PC-9 (cell line): ENCODE results near the gene ENAM.

Source experiments
- EZH2 ChIP-seq: fragments of 200-600 bp; sonication (generic); IDR thresholded peaks from 2 replicates; pipeline ENCODE4 v1.8.0; 2017; ENCODE audit warnings: antibody characterized with exemption, low read depth
- TF ChIP-seq, protein P1 (sequence below): fragments of 200-600 bp; sonication (generic); conservative IDR thresholded peaks from 2 replicates; pipeline ENCODE4 v1.6.1; 2017; ENCODE audit warnings: mixed run types, antibody characterized with exemption, mild to moderate bottlenecking, moderate library complexity

DNA sequence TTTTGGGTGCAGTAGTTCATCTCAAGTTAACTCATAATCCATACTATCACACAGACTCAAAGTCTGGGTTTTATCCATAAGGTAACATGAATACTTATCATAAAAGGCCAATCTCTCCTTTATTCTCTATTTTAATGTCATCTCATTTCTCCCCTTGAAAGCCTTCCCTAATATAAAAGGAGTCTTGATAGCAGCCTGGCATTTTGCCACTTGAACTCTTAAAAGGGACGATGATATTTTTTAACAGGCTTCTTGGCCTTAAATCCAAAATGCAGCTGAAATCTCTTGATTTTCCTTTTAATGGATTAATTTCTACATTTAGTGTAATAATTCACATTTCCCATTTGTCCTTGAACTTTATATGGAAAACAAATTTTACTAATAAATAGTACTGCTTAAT lies 46.2 kb downstream of the ENAM start:
- TF ChIP-seq, protein P1, sequence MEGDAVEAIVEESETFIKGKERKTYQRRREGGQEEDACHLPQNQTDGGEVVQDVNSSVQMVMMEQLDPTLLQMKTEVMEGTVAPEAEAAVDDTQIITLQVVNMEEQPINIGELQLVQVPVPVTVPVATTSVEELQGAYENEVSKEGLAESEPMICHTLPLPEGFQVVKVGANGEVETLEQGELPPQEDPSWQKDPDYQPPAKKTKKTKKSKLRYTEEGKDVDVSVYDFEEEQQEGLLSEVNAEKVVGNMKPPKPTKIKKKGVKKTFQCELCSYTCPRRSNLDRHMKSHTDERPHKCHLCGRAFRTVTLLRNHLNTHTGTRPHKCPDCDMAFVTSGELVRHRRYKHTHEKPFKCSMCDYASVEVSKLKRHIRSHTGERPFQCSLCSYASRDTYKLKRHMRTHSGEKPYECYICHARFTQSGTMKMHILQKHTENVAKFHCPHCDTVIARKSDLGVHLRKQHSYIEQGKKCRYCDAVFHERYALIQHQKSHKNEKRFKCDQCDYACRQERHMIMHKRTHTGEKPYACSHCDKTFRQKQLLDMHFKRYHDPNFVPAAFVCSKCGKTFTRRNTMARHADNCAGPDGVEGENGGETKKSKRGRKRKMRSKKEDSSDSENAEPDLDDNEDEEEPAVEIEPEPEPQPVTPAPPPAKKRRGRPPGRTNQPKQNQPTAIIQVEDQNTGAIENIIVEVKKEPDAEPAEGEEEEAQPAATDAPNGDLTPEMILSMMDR, result no peak
- TF ChIP-seq EZH2, result no peak
